LNCaP clone FGC (cell line): ENCODE results near the gene RBBP5.
"Not testable (repeated sequence)": the region's sequence is repeated elsewhere in the genome, so short reads cannot be mapped to it uniquely, and the experiment has no call there.

Source experiments
- DNase-seq: peaks from one replicate; pipeline ENCODE4 v3.0.0-alpha.2; 2011; ENCODE audit warnings: low read depth
- H3K4me3 ChIP-seq: 2 replicates; pipeline ENCODE4 v1.5.1; 2011; ENCODE audit warnings: mild to moderate bottlenecking, low read depth, low read length, control low read depth
- TF ChIP-seq, protein P1 (sequence below): IDR thresholded peaks from 2 replicates; pipeline ENCODE4 v1.5.1; 2012; ENCODE audit warnings: mild to moderate bottlenecking; ENCODE audit not compliant: control insufficient read depth, insufficient read depth; ENCODE audit errors: extremely low read depth

The RBBP5 gene

GRCh38 chr1:205161076-205161475 lies 39.3 kb upstream of the RBBP5 start:
- TF ChIP-seq, protein P1, sequence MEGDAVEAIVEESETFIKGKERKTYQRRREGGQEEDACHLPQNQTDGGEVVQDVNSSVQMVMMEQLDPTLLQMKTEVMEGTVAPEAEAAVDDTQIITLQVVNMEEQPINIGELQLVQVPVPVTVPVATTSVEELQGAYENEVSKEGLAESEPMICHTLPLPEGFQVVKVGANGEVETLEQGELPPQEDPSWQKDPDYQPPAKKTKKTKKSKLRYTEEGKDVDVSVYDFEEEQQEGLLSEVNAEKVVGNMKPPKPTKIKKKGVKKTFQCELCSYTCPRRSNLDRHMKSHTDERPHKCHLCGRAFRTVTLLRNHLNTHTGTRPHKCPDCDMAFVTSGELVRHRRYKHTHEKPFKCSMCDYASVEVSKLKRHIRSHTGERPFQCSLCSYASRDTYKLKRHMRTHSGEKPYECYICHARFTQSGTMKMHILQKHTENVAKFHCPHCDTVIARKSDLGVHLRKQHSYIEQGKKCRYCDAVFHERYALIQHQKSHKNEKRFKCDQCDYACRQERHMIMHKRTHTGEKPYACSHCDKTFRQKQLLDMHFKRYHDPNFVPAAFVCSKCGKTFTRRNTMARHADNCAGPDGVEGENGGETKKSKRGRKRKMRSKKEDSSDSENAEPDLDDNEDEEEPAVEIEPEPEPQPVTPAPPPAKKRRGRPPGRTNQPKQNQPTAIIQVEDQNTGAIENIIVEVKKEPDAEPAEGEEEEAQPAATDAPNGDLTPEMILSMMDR, result no peak
- DNase-seq, result no peak
- no peak overlapping the region for H3K4me3 ChIP-seq

- TF ChIP-seq, protein P1, result no peak
Measured at GRCh38 chr1:205158048-205158616, 36.4 kb upstream of the RBBP5 start.

DNA sequence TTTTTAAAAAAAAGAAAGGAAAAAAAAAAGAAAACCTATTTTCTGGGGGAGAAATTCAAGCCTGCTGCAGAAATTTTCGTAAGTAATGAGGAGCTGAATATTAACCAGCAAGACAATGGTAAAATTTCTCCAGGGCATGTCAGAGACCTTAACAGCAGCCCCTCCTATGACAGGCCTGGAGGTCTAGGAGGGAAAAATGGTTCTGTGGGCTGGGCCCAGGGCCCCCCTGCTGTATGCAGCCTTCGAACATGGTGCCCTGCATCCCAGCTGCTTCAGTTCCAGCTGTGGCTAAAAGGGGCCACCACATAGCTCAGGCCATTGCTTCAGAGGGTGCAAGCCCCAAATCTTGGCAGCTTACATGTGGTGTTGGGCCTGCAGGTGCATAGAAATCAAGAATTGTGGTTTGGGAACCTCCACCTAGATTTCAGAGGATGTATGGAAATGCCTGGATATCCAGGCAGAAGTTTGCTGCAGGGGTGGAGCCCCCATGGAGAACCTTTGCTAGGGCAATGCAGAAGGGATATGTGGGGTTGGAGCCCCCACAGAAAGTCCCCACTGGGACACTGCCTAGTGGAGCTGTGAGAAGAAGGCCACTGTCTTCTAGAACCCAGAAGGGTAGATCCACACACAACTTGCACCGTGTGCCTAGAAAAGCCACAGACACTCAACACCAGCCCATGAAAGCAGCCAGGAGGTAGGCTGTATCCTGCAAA lies 34.0 kb upstream of the RBBP5 start:
- not testable (repeated sequence) for DNase-seq, H3K4me3 ChIP-seq

More at GRCh38 chr1:205158048-205158616, 36.4 kb upstream of the RBBP5 start:
- H3K4me3 ChIP-seq, result no peak overlapping the region
- DNase-seq, result no peak

DNA sequence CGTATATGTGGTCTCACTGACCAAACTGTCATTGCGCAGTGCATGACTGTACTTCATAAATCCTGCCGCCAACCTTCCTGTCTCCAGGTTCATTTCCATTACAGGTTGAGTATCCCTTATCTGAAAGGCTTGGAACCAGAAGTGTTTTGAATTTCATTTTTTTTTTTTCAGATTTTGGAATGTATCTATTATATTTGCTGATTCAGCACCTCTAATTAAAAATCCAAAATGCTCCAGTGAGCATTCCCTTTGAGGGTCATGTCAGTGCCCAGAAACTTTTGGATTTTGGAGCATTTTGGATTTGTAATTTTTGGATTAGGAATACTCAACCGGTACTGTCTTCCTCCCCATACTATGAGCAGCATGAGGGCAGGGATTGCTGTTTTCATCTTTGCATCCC lies 30.7 kb upstream of the RBBP5 start:
- DNase-seq, result no peak
- no peak overlapping the region for H3K4me3 ChIP-seq
- TF ChIP-seq, protein P1, result no peak

GRCh38 chr1:205150651-205151428 lies 29.1 kb upstream of the RBBP5 start:
- no peak for DNase-seq
- H3K4me3 ChIP-seq, result no peak overlapping the region
- TF ChIP-seq, protein P1, result no peak

GRCh38 chr1:205147191-205147835 lies 25.5 kb upstream of the RBBP5 start:
- no peak for DNase-seq
- no peak overlapping the region for H3K4me3 ChIP-seq
- TF ChIP-seq, protein P1, result no peak

GRCh38 chr1:205144751-205145150 lies 23.0 kb upstream of the RBBP5 start:
- no peak overlapping the region for H3K4me3 ChIP-seq
- TF ChIP-seq, protein P1, result no peak
- DNase-seq, result no peak
